Ectodermal cell (in vitro differentiated cells): ENCODE results near the gene LAMC1.

Experiments
- H3K27ac ChIP-seq: 2 replicates; pipeline ENCODE4 v1.7.0; 2013; ENCODE audit warnings: mild to moderate bottlenecking, low read depth, low read length; ENCODE audit not compliant: insufficient read depth, poor library complexity, severe bottlenecking
- H3K27me3 ChIP-seq: 2 replicates; pipeline ENCODE4 v1.7.0; 2013; ENCODE audit warnings: mild to moderate bottlenecking, low read length; ENCODE audit not compliant: insufficient read depth, control insufficient read depth, poor library complexity, severe bottlenecking
- H3K36me3 ChIP-seq: one replicate; pipeline ENCODE4 v1.7.0; 2013; ENCODE audit warnings: low read length; ENCODE audit not compliant: control insufficient read depth, insufficient read depth
- H3K4me1 ChIP-seq: one replicate; pipeline ENCODE4 v1.7.0; 2013; ENCODE audit warnings: low read length; ENCODE audit not compliant: control insufficient read depth, insufficient read depth
- H3K4me3 ChIP-seq: 2 replicates; pipeline ENCODE4 v1.7.0; 2013; ENCODE audit warnings: low read depth, low read length, control low read depth; ENCODE audit not compliant: insufficient read depth
- H3K9me3 ChIP-seq: 2 replicates; pipeline ENCODE4 v1.7.0; 2013; ENCODE audit warnings: mild to moderate bottlenecking, low read length, moderate library complexity; ENCODE audit not compliant: control insufficient read depth
- WGBS, 2 experiments: methylation state at CpG; one replicate each; pipeline ENCODE4 v1.1.7; 2013; ENCODE audit warnings: missing lambda C conversion rate in 2 of 2; 5-methylcytosine and 5-hydroxymethylcytosine counted together

LAMC1 gene

DNA sequence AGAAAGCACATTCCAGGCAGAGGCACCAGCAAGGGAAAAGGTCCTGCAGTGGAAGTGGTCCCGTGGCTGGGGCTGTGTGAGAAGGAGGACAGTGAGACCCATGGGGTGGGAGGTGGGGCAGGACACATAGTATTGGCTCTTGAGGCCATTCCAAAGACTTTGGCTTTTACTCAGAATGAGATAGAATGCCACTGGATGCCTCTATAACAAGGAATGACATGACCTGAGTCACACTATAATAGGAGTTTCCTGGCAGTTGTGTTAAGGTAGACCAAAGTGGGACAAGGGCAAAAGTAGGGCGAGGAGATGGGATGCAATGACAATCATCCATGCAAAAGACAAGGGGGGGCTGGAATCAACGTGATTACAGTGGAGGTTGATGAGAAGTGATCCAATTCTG, 138.2 kb downstream of the LAMC1 start:
- Histone ChIP-seq H3K4me1 (peaks cover 16% of the 10 kb centered on the region), H3K4me3 (no peak overlapping the region), H3K27ac (no peak overlapping the region), H3K9me3 (no peaks in the 10 kb centered on the region), H3K36me3 (no peaks in the 10 kb centered on the region), H3K27me3 (no peaks in the 10 kb centered on the region)
- 92 to 93% methylated on average over 3 of the region's 3 CpGs for WGBS, 2 experiments

DNA sequence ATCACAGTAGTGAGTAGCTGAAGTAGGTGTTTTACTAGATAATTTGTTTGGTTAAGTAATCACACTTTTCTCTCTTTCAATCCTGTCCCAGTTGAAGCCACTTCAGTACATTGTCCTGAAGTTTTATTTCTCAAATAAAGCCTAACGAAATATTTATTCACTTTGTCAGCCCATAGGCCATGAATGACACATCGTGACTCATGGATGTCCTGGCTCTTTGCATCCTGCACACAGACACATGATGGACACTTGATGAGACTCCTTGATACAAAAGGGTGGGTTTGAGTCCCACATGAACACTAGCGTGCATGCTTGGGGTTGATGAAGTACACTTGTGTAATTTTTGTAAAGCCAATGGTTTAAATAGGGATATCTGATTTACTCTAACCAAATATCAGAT, 140.1 kb downstream of the LAMC1 start:
- Histone ChIP-seq H3K36me3 (no peaks in the 10 kb centered on the region), H3K4me3 (no peak overlapping the region), H3K9me3 (no peaks in the 10 kb centered on the region), H3K4me1 (peaks cover 16% of the 10 kb centered on the region), H3K27ac (no peak overlapping the region), H3K27me3 (no peaks in the 10 kb centered on the region)
- 95% methylated on average over 3 of the region's 3 CpGs for WGBS, 2 experiments

DNA sequence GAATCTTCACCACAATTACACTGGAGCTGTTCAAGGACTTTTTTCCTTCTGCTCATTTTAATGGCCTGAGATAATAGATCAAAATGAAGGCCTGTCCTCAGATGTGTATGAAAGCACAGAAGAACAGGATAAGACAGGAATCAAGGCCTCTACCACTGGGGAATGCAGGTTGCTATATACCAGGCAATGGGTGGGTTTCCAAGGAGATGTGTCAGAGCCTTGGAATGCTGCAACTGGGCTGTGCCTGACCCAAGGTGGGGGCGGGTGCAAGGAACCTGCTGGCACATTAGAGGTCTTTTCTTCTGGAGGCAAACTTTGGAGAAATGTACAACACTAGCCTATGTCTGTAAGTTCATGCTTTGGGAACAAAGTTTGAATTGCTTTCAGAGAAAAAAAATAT, 141.1 kb downstream of the LAMC1 start:
- Histone ChIP-seq H3K4me3 (no peak overlapping the region), H3K9me3 (no peaks in the 10 kb centered on the region), H3K27ac (peak overlapping the region; percentile 44), H3K27me3 (no peaks in the 10 kb centered on the region), H3K36me3 (no peaks in the 10 kb centered on the region), H3K4me1 (peaks cover 16% of the 10 kb centered on the region)
- WGBS, 2 experiments: 44 to 67% methylated on average over 1 of the region's 1 CpG

DNA sequence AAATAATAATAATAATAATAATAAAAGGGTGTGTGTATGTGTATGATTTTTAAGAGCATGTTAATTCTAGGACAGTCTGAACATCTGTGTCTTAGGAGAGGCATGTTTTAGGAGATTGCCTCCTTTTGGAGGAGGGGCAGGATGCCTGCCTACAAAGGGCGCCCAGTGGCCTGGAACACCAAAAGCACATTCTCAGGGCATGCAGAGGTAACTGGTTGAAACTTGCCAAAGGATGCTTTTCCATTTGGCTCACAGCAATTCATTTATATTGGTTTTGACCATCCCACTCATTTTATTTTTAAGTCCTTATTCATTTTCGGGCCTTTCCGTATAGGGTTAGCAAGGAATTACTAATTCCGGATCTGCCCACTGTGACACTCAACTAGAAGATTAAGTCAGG, 141.7 kb downstream of the LAMC1 start:
- WGBS, 2 experiments: 95 to 99% methylated on average over 4 of the region's 4 CpGs
- Histone ChIP-seq H3K4me1 (peaks cover 16% of the 10 kb centered on the region), H3K27ac (no peak overlapping the region), H3K36me3 (no peaks in the 10 kb centered on the region), H3K27me3 (no peaks in the 10 kb centered on the region), H3K9me3 (no peaks in the 10 kb centered on the region), H3K4me3 (no peak overlapping the region)

DNA sequence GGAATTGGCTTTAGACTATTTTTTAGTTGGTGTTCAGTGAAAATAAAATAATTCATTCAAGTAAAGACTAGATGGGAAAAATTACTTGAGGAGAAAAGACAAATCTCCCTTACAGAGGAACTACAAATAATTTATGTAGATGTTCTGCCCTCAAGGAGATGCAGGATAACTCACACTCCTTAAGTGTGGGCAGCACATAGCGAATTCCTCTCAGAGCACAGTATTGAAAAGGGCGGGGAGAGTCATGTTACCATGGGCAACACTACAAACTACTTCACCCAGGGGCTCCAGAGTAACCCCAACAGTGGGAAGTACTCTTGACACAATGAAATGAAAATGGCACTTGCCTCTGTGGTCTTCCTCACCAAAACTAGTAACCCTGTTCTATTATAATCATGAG, 142.2 kb downstream of the LAMC1 start:
- Histone ChIP-seq H3K9me3 (no peaks in the 10 kb centered on the region), H3K4me3 (no peak overlapping the region), H3K4me1 (peaks cover 16% of the 10 kb centered on the region), H3K36me3 (no peaks in the 10 kb centered on the region), H3K27me3 (no peaks in the 10 kb centered on the region), H3K27ac (no peak overlapping the region)
- 89 to 91% methylated on average over 2 of the region's 2 CpGs for WGBS, 2 experiments

DNA sequence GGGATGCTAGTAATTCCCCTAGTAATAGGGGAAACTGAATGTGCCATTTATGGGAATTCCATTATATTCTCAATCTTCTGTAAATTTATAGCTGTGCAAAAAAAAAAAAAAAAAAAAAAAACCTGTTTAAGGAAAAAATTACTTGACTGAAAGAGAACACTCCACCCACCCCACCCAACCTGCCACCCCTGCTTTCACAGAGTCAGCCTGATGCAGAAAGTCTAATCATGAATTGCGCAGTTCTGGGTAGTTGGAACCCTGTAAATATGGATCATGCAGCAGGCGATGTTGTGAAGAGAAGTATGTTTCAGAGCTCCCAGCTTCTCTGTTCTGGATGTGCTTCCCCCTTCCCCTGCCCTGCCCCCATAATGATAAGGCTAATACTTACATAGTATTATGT, 143.2 kb downstream of the LAMC1 start:
- Histone ChIP-seq H3K27ac (no peak overlapping the region), H3K4me3 (no peak overlapping the region), H3K4me1 (peaks cover 16% of the 10 kb centered on the region), H3K27me3 (no peaks in the 10 kb centered on the region), H3K36me3 (no peaks in the 10 kb centered on the region), H3K9me3 (no peaks in the 10 kb centered on the region)
- 92 to 100% methylated on average over 2 of the region's 2 CpGs for WGBS, 2 experiments

DNA sequence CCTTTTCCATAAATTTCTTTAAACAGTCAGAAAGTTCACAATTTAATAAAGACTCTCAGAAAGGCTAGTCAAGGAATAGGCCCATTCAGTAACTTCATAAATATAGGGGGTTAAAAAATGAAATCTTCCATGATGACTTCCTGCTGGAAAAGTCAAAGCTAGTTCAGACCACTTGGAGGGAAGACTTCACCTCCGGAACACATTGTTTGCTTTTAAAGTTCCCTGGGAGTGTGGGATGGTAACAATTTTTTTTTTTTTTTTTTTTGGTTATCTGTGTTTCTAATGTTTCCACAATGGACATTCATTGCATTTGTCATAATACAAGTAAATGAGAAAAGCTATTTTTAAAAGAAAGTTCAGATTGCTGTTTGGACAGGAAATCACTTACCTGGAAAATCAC, 144.5 kb downstream of the LAMC1 start:
- 89 to 94% methylated on average over 1 of the region's 1 CpG for WGBS, 2 experiments
- no peak overlapping the region for H3K27ac ChIP-seq
- H3K4me1 ChIP-seq: peaks cover 16% of the 10 kb centered on the region
- no peak overlapping the region for H3K4me3 ChIP-seq
- no peaks in the 10 kb centered on the region for H3K27me3 ChIP-seq
- no peaks in the 10 kb centered on the region for H3K36me3 ChIP-seq
- no peaks in the 10 kb centered on the region for H3K9me3 ChIP-seq

DNA sequence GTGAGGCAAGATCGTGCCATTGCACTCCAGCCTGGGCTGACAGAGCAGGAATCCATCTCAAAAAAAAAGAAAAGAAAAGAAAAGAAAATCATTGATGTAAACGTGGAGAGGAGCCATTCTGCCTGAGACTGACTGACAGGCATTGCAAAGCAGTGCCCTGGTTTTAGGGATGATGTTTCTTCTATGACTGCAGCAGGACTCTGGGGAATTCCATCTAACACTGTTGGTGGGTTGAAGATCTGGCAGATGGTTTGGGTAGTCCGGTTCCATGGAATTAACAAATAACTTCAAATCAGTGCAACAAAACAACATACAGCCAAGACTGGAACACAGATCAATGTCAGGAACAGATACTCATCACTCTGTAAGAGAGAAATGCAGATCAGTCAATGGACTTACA, 145.1 kb downstream of the LAMC1 start:
- no peak overlapping the region for H3K27ac ChIP-seq
- H3K4me3 ChIP-seq: no peak overlapping the region
- WGBS, 2 experiments: 77% methylated on average over 3 of the region's 3 CpGs
- peaks cover 16% of the 10 kb centered on the region for H3K4me1 ChIP-seq
- no peaks in the 10 kb centered on the region for H3K27me3 ChIP-seq
- no peaks in the 10 kb centered on the region for H3K9me3 ChIP-seq
- H3K36me3 ChIP-seq: no peaks in the 10 kb centered on the region

DNA sequence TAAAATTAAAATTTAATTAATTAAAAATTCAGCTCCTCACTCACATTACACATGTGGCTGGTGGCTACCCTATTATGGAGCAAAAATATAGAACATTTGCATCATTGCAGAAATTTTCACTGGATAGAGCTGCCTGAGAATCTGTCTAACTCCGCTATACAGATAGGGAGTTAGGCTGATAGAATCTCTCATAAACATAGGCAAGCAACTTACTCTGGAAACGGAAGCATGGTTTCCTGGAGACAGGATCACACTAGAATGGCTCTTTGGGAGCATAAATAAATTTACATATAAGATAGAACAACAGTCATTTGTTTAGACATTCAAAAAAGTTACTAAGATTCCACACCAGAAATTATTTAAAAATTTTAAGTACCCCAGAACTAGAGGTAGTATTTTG, 150.6 kb downstream of the LAMC1 start:
- 90 to 96% methylated on average over 1 to 2 of the region's 2 CpGs for WGBS, 2 experiments

DNA sequence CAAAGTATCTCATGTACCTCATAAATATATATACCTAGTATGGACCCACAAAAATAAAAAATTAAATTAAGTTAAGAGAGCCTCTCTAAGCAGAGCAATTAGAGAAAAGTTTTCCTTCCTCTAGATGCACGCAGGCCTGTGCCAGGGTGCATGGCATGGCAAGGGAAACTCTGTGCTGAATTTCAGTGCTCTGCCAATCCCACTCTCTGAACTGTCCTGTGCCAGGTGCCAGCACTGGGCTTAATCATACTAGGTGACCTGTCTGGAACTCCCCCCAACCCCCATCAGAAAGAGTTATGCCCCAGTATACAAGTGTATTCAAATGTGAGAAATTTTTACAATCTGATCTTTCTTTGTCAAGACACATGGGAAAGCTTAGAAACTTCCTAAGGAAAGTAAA, 152.4 kb downstream of the LAMC1 start:
- no peaks in the 10 kb centered on the region for H3K36me3 ChIP-seq
- peaks cover 1% of the 10 kb centered on the region for H3K4me1 ChIP-seq
- no peaks in the 10 kb centered on the region for H3K9me3 ChIP-seq
- no peak overlapping the region for H3K4me3 ChIP-seq
- H3K27me3 ChIP-seq: no peaks in the 10 kb centered on the region
- H3K27ac ChIP-seq: no peak overlapping the region
- WGBS, 2 experiments: 93 to 96% methylated on average over 1 of the region's 1 CpG

More for the DNA sequence above, 150.6 kb downstream of the LAMC1 start:
- Histone ChIP-seq H3K27ac (no peak overlapping the region), H3K36me3 (no peaks in the 10 kb centered on the region), H3K9me3 (no peaks in the 10 kb centered on the region), H3K4me3 (no peak overlapping the region), H3K27me3 (no peaks in the 10 kb centered on the region), H3K4me1 (no peaks in the 10 kb centered on the region)

DNA sequence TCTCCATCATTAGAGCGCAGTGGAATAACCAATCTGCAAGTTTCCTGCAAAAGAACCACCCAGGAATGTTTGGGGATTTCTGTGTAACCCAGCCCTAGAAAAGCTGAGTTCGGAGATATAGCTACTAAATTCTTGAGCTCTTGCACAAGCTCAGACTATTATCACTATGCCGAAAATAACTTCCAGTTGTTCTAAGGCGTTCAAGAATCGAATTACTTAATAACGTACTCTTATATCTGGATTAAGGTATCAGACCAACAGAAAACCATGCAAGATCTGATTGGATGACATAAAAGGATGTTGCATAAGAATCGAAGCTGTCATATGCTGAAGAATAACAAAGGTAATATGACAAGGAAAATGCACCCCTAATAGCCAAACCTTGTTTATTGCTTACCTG, 155.3 kb downstream of the LAMC1 start:
- 95 to 96% methylated on average over 7 of the region's 7 CpGs for WGBS, 2 experiments
- H3K27ac ChIP-seq: no peak overlapping the region
- H3K4me3 ChIP-seq: no peak overlapping the region
- no peaks in the 10 kb centered on the region for H3K9me3 ChIP-seq
- peaks cover 6% of the 10 kb centered on the region for H3K4me1 ChIP-seq
- no peaks in the 10 kb centered on the region for H3K27me3 ChIP-seq
- no peaks in the 10 kb centered on the region for H3K36me3 ChIP-seq
